Mesenteric fat pad (tissue), 1 donor: ENCODE data around the gene CYP4B1. TPM values are rescaled to one million over a fixed set of nuclear protein-coding genes. Genes with fewer than 3 reads are reported as not detected.

Experiments
- total RNA-seq: library from RNA; stranded (reverse); fragmentation: NEBNext Ultra II Directional; extraction: Animal tissue kit (Norgen Biotek cat#: 25700); gene quantifications from one replicate; pipeline ENCODE4 v1.2.1, GENCODE V29; 2021
- donor health status: DM: yes; HTN: yes; CAD: no.

Gene CYP4B1
- total RNA-seq, 1 donor from 2014 or later, result 106 TPM

Other genes starting within 250 kb of the CYP4B1 start
- not detected for gene KNCN, start 247.4 kb upstream of the CYP4B1 start, total RNA-seq
- gene MKNK1, start 194.8 kb upstream of the CYP4B1 start, total RNA-seq, result 90.8 TPM
- 44.6 TPM for gene MOB3C, start 182.2 kb upstream of the CYP4B1 start, total RNA-seq
- gene ATPAF1, start 130.7 kb upstream of the CYP4B1 start, total RNA-seq, result 52.3 TPM
- not detected for gene TEX38, start 127.2 kb upstream of the CYP4B1 start, total RNA-seq
- gene EFCAB14, start 79.9 kb upstream of the CYP4B1 start, total RNA-seq, result 96.6 TPM
- gene CYP4A11, start 142.4 kb downstream of the CYP4B1 start, total RNA-seq, result not detected
- gene CYP4X1, start 224.6 kb downstream of the CYP4B1 start, total RNA-seq, result 4.3 TPM